B cell (primary cell): ENCODE results near the gene CCDC70.

Experiments used
- CTCF ChIP-seq: fragments of 200-600 bp; IDR thresholded peaks from one replicate; pipeline ENCODE4 v1.8.0; 2022; ENCODE audit warnings: antibody characterized with exemption, mild to moderate bottlenecking
- EZH2 ChIP-seq: IDR thresholded peaks from 2 replicates; pipeline ENCODE4 v1.6.1; 2012; ENCODE audit warnings: borderline replicate concordance, low read depth, mild to moderate bottlenecking, moderate library complexity, low read length; ENCODE audit not compliant: insufficient read depth, poor library complexity, severe bottlenecking

GRCh38 chr13:51826606-51827005, 35.2 kb upstream of the CCDC70 start:
- TF ChIP-seq CTCF = no peak
- no peak for TF ChIP-seq EZH2
